HG02763 (cell line): ENCODE data around the gene BGLAP.

Source experiments
- ATAC-seq: cut with Tn5 transposase; IDR thresholded peaks from one replicate; pipeline ENCODE4 v1.9.1; 2021; ENCODE audit warnings: mild to moderate bottlenecking, moderate library complexity; ENCODE audit not compliant: unreplicated experiment

The BGLAP gene

GRCh38 chr1:156286061-156286460, 44.1 kb downstream of the BGLAP start:
- ATAC-seq, result no peak

- no peak for ATAC-seq
These were observed 47.9 kb downstream of the BGLAP start for GRCh38 chr1:156289857-156290256.

GRCh38 chr1:156291226-156292061, 49.5 kb downstream of the BGLAP start:
- no peak for ATAC-seq
